ENCODE results near the gene UBASH3B.

UBASH3B gene

GRCh38 chr11:122731500-122731913 is 76.0 kb downstream of the UBASH3B start:
- TF ChIP-seq CTCF (IDR thresholded peaks at IDR 0.05): no peak
- TF ChIP-seq ZFX (IDR thresholded peaks at IDR 0.05; ENCODE audit: borderline replicate concordance): no peak
- no peak overlapping the region for H3K27ac ChIP-seq

GRCh38 chr11:122732342-122733315 is 77.1 kb downstream of the UBASH3B start:
- TF ChIP-seq ZFX (IDR thresholded peaks at IDR 0.05; ENCODE audit: borderline replicate concordance) (no peak), CTCF (IDR thresholded peaks at IDR 0.05) (no peak)
- no peak overlapping the region for H3K27ac ChIP-seq

GRCh38 chr11:122733318-122733717 is 77.8 kb downstream of the UBASH3B start:
- no peak overlapping the region for H3K27ac ChIP-seq
- TF ChIP-seq CTCF (IDR thresholded peaks at IDR 0.05): no peak
- TF ChIP-seq ZFX (IDR thresholded peaks at IDR 0.05; ENCODE audit: borderline replicate concordance): no peak

- TF ChIP-seq ZFX (IDR thresholded peaks at IDR 0.05; ENCODE audit: borderline replicate concordance): no peak
- TF ChIP-seq CTCF (IDR thresholded peaks at IDR 0.05): no peak
Observed at GRCh38 chr11:122734848-122735496, 79.5 kb downstream of the UBASH3B start.

GRCh38 chr11:122737951-122738693 is 82.6 kb downstream of the UBASH3B start:
- H3K27ac ChIP-seq: no peak overlapping the region
- no peak for TF ChIP-seq ZFX (IDR thresholded peaks at IDR 0.05; ENCODE audit: borderline replicate concordance)
- no peak for TF ChIP-seq CTCF (IDR thresholded peaks at IDR 0.05)

More at GRCh38 chr11:122734848-122735496, 79.5 kb downstream of the UBASH3B start:
- H3K27ac ChIP-seq: no peak overlapping the region

GRCh38 chr11:122741613-122742300 is 86.2 kb downstream of the UBASH3B start:
- TF ChIP-seq CTCF (IDR thresholded peaks at IDR 0.05) (no peak), ZFX (IDR thresholded peaks at IDR 0.05; ENCODE audit: borderline replicate concordance) (no peak)
- H3K27ac ChIP-seq: no peak overlapping the region
